HEK293 (cell line): ENCODE measurements around the gene RIPK1.

ENCODE experiments used
- PRDM10 ChIP-seq: fragments of 450-650 bp; formaldehyde crosslinking; IDR thresholded peaks from 2 replicates; pipeline ENCODE4 v1.5.1; 2016; ENCODE audit warnings: missing biosample characterization, missing genetic modification characterization
- ZEB2 ChIP-seq: fragments of 450-650 bp; formaldehyde crosslinking; IDR thresholded peaks from 2 replicates; pipeline ENCODE4 v1.5.1; 2016; ENCODE audit warnings: missing biosample characterization, missing genetic modification characterization

- TF ChIP-seq PRDM10, result no peak
- no peak for TF ChIP-seq ZEB2
These were observed 34.6 kb downstream of the RIPK1 start for GRCh38 chr6:3102875-3103274.
